GM13977 (cell line): Measurements from ENCODE around the gene KANK4.

Source experiments
- DNase-seq: peaks from one replicate; pipeline ENCODE4 v3.0.0; 2012; ENCODE audit warnings: low spot score
- in situ Hi-C: fragments of 300-500 bp; cut with MboI; formaldehyde crosslinking; loops from one replicate; pipeline ENCODE4 v1.12.0; 2022; ENCODE audit warnings: low sequenced_read_pairs, low pct_unique_long_range_greater_than_20kb, mixed read lengths, inconsistent platforms; ENCODE audit not compliant: unreplicated experiment
- TF ChIP-seq, protein P1 (sequence below): IDR thresholded peaks from 2 replicates; pipeline ENCODE4 v1.5.1; 2012; ENCODE audit warnings: mild to moderate bottlenecking, control low read depth; ENCODE audit not compliant: insufficient read depth; ENCODE audit errors: extremely low read depth, missing control alignments

KANK4 gene

DNA sequence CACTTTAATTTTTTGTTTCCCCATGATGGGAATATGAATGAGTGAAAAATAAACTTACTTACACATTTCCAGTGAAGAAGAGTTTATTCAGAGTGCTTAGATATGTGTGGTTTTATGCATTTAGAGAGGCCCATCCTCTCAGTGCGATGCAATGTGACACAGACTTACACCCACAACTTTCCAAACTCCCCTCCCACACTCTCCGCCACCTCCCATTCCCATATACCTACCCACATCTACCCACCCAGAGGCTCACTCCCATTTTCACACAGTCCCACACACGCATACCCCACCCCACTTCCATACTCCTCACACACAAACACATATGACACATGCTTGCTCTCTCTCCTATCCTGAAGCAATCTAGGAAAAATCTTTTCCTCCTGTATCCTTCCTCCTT, 21.9 kb upstream of the KANK4 start:
- in situ Hi-C loops: no loop called here
- no peak for DNase-seq
- TF ChIP-seq, protein P1, sequence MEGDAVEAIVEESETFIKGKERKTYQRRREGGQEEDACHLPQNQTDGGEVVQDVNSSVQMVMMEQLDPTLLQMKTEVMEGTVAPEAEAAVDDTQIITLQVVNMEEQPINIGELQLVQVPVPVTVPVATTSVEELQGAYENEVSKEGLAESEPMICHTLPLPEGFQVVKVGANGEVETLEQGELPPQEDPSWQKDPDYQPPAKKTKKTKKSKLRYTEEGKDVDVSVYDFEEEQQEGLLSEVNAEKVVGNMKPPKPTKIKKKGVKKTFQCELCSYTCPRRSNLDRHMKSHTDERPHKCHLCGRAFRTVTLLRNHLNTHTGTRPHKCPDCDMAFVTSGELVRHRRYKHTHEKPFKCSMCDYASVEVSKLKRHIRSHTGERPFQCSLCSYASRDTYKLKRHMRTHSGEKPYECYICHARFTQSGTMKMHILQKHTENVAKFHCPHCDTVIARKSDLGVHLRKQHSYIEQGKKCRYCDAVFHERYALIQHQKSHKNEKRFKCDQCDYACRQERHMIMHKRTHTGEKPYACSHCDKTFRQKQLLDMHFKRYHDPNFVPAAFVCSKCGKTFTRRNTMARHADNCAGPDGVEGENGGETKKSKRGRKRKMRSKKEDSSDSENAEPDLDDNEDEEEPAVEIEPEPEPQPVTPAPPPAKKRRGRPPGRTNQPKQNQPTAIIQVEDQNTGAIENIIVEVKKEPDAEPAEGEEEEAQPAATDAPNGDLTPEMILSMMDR: no peak

DNA sequence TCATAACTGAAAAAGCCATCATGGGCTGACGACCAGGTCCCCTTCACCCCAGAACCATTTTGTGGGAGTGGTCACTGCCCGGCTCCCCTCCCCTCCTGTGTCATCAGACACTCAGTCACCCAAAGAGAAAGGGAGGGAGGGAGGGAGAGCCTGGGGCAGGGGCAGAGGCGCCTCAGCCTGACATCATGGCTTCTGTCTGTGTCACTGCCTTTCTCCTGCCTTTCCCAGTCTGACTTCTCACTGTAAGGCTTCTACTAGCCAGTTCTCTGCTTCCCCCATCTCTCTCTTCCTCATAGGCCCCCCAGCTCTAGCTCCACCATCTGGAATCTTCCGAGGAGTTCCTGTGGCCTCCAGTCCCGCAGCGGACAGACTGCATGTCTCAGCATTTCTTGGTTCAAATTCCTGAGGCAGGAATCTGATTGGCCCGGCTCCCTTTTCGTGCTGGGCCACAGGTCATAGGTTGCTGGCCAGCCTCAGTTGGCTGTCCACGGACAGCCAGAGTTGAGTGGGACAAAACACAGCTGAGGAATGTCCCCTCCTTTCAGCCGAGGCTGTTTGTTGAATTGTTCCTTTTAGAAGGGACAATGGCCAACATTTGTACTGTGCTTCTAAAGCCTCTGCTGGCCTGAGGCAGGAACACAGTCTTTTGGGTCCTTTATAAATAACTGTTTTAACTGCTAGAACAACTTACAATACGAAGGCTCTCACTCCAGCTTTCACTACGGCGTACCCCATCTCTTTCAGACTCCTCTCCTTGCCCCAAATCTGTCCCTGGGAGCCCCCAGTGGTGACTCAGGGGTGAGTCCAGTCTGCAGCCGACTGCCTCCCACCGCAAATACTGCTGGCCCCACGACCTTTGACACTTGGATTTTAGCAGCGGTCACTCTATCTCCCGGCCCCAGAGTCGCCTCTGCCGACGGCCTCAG, 18.7 kb upstream of the KANK4 start:
- TF ChIP-seq, protein P1: no peak
- in situ Hi-C loops: no loop called here
- no peak for DNase-seq

DNA sequence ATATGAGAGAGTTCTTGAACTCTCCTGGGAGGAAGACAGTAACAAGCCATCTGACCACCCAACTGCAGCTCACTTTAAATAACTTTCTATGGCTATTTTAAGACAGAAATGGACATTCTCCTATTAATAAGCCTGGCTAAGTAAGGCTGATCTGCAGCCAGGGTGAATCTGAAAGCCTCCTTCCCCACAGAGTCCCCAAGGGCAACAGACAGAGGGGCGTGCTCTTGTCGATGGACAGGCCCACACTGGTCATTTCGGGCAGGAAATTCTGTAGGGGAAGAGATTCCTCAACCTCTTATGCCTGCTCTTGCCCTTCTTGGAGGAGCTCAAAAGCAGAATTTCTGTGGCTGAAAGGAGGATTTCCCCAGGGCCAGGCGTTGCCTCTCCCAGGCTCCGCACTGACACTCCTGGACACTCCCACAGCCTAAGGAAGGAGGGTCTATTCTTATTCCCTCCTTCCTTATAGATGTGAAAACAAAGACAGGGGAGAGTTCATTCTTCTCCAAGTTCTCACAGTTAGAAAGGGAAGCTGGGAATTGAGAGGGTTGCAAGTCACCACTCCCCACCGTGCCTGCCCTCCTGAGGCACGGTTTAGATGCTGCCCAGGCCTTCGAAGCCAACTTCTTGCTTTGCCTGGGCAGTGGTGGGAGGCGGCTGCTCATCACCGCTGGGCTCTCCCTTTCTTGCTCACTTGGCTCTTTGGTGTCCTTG, 17.9 kb upstream of the KANK4 start:
- in situ Hi-C loops: no loop called here
- DNase-seq: no peak
- TF ChIP-seq, protein P1: no peak

DNA sequence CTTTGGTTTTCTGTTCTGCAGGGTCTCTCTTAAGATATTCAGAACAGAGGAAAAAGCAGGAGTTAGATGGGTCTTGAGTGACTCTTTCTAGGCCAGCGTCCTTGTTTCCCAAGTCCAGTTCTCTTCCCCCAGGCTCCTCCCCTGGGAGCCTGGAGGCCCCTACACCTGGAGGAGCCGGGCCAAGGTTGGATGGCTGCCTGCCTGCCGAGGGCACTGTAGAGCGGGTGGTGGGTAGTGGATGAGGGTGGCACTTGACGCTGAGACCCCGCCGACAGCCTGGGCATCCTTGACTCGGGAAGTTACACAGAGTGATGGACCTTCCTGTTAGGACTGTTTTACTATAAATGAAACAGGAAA, 17.4 kb upstream of the KANK4 start:
- TF ChIP-seq, protein P1: no peak
- in situ Hi-C loops: no loop called here
- no peak for DNase-seq

DNA sequence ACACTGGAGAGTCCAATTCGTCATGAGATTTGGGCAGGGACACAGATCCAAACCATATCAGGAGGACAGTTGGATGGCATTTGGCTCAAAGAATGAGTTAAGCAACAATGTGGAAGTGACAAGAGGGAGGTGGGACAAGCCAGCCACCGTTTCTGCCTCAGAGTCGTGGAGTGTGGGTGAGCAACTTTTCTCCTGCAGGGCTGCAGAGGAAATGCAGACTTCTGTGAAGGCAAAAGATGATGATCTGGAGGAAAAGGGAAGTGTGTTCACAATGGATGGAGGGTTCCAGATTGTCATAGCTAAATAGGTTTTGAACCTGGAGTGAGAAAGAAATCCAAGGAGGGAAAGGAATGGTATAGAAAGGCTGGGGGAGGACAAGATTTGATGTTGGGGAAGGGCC, 16.4 kb upstream of the KANK4 start:
- no peak for DNase-seq
- in situ Hi-C loops: no loop called here
- TF ChIP-seq, protein P1: no peak

DNA sequence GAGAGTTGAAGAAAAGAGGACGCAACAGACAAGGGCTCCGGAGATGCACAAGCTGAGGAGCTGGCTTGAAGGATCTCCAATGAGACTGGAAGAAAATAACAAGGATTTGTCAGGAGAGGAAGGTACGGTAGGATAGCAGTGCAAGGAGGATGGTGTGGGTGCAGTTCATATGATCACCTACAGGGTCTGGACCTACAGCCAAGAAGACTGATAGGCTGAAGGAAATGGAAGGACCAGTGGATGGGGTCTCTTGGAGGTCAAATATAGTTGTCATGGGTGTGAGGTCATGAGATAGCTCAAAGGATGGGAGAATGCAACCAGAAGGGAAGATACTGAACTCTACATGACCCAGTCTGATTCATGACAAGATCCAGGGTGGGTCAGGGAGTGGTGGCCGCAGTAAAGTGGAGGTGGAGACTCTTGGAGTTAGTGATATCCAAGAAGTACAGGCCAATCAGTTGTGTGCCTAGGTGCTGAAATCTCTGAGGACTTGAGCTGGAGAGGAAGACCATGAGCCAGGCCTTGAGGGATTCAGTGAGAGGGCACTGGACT, 15.3 kb upstream of the KANK4 start:
- no peak for DNase-seq
- TF ChIP-seq, protein P1: no peak
- in situ Hi-C loops: no loop called here
